ENCODE measurements around the gene BCKDHA.
A peak's percentile ranks its signal among the peaks of the same experiment; 100 is the strongest.

DNA sequence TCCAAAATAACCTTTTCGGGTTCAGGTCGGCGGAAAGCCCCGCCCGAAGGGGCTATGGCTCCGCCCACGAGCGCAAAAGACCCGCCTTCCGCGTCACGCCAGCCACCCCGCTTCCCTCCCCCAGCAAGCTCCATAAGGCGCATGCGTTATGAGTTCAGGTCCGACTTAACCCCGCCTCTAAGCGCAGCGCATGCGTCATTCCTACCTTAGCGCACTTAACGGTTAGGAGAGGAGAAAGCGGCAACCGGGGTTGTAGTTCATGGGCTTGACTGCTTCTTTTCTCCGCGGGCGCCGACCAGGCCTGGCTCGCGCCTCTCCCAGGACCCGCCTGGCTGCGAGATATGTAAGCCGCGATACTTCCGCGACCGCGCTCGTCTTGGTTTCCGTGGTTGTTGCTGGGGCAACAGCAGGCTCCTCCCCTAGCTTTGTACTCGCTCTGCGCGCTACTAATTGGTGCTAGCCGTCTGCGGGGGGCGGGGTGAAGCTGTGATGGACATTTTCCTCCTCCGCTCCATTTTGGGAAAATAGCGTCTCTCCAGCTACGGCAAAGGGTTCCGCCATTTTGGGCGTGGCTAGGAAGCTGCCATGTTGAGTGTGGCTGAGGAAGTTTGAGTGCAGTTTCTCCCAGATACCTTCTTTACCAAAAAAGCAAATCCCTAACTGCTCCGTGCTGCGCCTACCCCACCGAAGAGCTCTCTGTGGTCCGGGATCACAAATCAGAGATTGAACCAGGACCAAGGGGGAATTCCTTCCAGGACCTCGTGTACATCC lies 33.7 kb upstream of the BCKDHA start, which contains the start of gene B9D2:
- peak in 1 of 2 donors; percentile 49 for TF ChIP-seq POLR2A (IDR thresholded peaks at IDR 0.05)
- TF ChIP-seq, protein P1, sequence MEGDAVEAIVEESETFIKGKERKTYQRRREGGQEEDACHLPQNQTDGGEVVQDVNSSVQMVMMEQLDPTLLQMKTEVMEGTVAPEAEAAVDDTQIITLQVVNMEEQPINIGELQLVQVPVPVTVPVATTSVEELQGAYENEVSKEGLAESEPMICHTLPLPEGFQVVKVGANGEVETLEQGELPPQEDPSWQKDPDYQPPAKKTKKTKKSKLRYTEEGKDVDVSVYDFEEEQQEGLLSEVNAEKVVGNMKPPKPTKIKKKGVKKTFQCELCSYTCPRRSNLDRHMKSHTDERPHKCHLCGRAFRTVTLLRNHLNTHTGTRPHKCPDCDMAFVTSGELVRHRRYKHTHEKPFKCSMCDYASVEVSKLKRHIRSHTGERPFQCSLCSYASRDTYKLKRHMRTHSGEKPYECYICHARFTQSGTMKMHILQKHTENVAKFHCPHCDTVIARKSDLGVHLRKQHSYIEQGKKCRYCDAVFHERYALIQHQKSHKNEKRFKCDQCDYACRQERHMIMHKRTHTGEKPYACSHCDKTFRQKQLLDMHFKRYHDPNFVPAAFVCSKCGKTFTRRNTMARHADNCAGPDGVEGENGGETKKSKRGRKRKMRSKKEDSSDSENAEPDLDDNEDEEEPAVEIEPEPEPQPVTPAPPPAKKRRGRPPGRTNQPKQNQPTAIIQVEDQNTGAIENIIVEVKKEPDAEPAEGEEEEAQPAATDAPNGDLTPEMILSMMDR (IDR thresholded peaks at IDR 0.05 in 4 of 5, conservative IDR thresholded peaks at IDR 0.05 in 1 of 5), result no peak

Measured in gastrocnemius medialis (tissue), 4 donors.